ENCODE results near the gene ILKAP. TPM values are rescaled to one million over a fixed set of nuclear protein-coding genes. Genes with fewer than 3 reads are reported as not detected.

The ILKAP gene
- total and polyA plus RNA-seq, 2 donors (not counting 1 experiment from before 2014, with no cell fraction given): 82.5 to 98.6 TPM

DNA sequence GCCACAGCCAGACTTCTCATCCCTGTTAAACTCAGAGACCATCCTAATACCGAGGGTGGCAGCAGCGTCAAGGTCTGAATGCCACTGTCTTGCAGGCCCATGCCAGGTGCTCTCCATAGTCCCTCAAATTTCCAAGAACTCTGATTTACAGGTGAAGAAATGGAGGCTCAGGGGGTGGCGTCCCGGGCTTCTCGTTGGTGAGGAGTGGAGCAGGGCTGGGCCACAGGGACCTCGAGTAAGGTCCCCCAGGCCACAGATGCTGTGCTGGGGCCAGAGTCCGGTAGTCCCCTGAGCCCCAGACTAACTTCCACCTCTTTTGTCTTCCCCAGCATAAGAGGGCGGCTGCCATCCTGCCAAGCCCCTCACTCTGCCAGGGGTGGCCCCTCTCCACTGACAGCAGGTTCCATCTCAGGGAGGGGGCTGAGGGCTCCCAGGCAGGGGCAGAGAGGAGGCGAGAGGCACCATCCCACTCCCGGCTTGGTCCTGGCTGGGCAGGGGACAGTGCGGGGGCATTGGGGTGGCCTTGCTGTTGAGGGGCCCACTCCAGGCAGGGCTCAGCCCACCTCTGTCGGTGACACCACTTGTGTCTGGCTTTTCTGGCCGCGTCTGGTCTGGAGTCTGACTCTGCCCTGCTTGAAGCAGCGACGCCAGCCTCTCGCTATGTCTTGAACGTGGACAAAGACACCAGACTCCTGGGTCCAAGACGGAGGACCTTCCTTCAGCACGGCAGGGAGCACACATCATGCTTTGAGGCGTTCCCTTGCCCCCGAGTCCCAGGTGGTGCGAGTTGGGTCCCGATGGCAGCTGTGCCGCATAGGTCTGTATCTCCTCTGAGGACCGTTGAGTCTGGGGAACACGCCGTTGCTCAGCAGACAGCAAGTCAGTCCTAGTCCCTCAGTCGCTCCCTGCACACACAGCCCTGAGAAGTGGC, 80.9 kb downstream of the ILKAP start:
- ChIA-PET CTCF (no interaction called here), POLR2A (no interaction called here)
- H3K9ac ChIP-seq (ENCODE audit: low read length): no peak overlapping the region
- no peaks in the 10 kb centered on the region for H3K27me3 ChIP-seq (replicated peaks in 1 of 4; ENCODE audit: control extremely low read depth in 1 of 4, control insufficient read depth in 3 of 4, insufficient read depth in 4 of 4, low read length in 3 of 4)
- no peaks in the 10 kb centered on the region for H3K36me3 ChIP-seq (replicated peaks in 1 of 2; ENCODE audit: control extremely low read depth in 1 of 2, control insufficient read depth in 1 of 2, extremely low read depth in 1 of 2, insufficient read depth in 2 of 2, low read length in 1 of 2)
- H4K20me1 ChIP-seq (ENCODE audit: control insufficient read depth, insufficient read depth, low read length, poor library complexity, severe bottlenecking): no peaks in the 10 kb centered on the region
- H3K4me1 ChIP-seq (ENCODE audit: control insufficient read depth in 2 of 2, insufficient read depth in 2 of 2, low read length in 2 of 2): peaks cover 4 to 13% of the 10 kb centered on the region in 2 donors
- no peak overlapping the region for H3K4me3 Mint-ChIP-seq
- H3K4me1 Mint-ChIP-seq: peaks cover 4% of the 10 kb centered on the region
- H3K27ac Mint-ChIP-seq: no peak overlapping the region
- no peaks in the 10 kb centered on the region for H3K79me2 ChIP-seq (ENCODE audit: control insufficient read depth, insufficient read depth, low read length)
- TF ChIP-seq EZH2 (IDR thresholded peaks at IDR 0.05; ENCODE audit: borderline replicate concordance, insufficient read depth, low read depth, low read length, poor library complexity, severe bottlenecking): no peak
- no peak for TF ChIP-seq CTCF (IDR thresholded peaks at IDR 0.05)
- peaks cover 3% of the 10 kb centered on the region for H3K27me3 Mint-ChIP-seq
- no peaks in the 10 kb centered on the region for H3K9me3 Mint-ChIP-seq (ENCODE audit: insufficient read depth)
- 94% methylated on average over 27 of the region's 29 CpGs for WGBS (ENCODE audit: insufficient coverage)
- H3K27ac ChIP-seq (ENCODE audit: low read length in 2 of 2): no peak overlapping the region
- ATAC-seq (ENCODE audit: low read depth) (no peak), DNase-seq (no peak)
- intact Hi-C loops (cut with micrococcal nuclease): no loop called here
- peaks cover 0 to 10% (median 0%) of the 10 kb centered on the region in 3 donors for H3K9me3 ChIP-seq (ENCODE audit: control extremely low read depth in 1 of 3, control insufficient read depth in 2 of 3, insufficient read depth in 1 of 3, low read length in 2 of 3)
- H3K4me3 ChIP-seq (ENCODE audit: control extremely low read depth in 1 of 5, extremely low read depth in 1 of 5, insufficient read depth in 1 of 5, low read depth in 2 of 5, low read length in 4 of 5): no peak overlapping the region
- no peak overlapping the region for H2AFZ ChIP-seq (ENCODE audit: insufficient read depth, low read depth, low read length, poor library complexity, severe bottlenecking)
- no peak overlapping the region for H3K4me2 ChIP-seq (replicated peaks; ENCODE audit: low read depth, low read length, poor library complexity, severe bottlenecking)
